ENCODE data around the gene BCKDHB.

GRCh38 chr6:80129485-80129884 is 23.0 kb downstream of the BCKDHB start:
- TF ChIP-seq CTCF (IDR thresholded peaks at IDR 0.05) = no peak
- TF ChIP-seq POLR2A (IDR thresholded peaks at IDR 0.05) = no peak
- TF ChIP-seq POLR2AphosphoS5 (IDR thresholded peaks at IDR 0.05) = no peak

All from prostate gland (tissue), 2 donors.